Adrenal gland (tissue), 12 donors: ENCODE data around the gene OR4D10. TPM values are rescaled to one million over a fixed set of nuclear protein-coding genes. Genes with fewer than 3 reads are reported as not detected.
A peak's percentile ranks its signal among the peaks of the same experiment; 100 is the strongest.
"Not testable (repeated sequence)": the region's sequence is repeated elsewhere in the genome, so short reads cannot be mapped to it uniquely, and the experiment has no call there.

Experiments
- DNase-seq, 7 donors: peaks; one replicate each; pipeline ENCODE4 v3.0.0-alpha.2; 2019 to 2020
- H3K27ac ChIP-seq, 5 donors: fragments of 200-600 bp; sonication (generic) in 4 of 5; 1 replicate in 3 of 5; 2 replicates in 2 of 5; pipeline versions ENCODE4 v1.5.1 to v1.8.0; 2016 to 2020; ENCODE audit warnings: mild to moderate bottlenecking in 1 of 5
- H3K27me3 ChIP-seq: fragments of 200-600 bp; 2 replicates; pipeline ENCODE4 v1.8.0; 2021
- H3K36me3 ChIP-seq, 2 donors: fragments of 200-600 bp; replicated peaks in 1 of 2; 1 replicate in 1 of 2; 2 replicates in 1 of 2; pipeline versions ENCODE4 v1.5.1 to v1.8.0; 2018 to 2022
- H3K4me1 ChIP-seq, 2 donors: fragments of 200-600 bp; replicated peaks in 1 of 2; 1 replicate in 1 of 2; 2 replicates in 1 of 2; pipeline versions ENCODE4 v1.5.1 to v1.8.0; 2018 to 2021
- H3K4me3 ChIP-seq, 4 donors: fragments of 200-600 bp; sonication (generic) in 3 of 4; one replicate each; pipeline ENCODE4 v1.5.1; 2016 to 2018
- H3K9me3 ChIP-seq, 3 donors: fragments of 200-600 bp; sonication (generic) in 1 of 3; replicated peaks in 1 of 3; 1 replicate in 2 of 3; 2 replicates in 1 of 3; pipeline versions ENCODE4 v1.5.1 to v1.8.0; 2016 to 2021
- CTCF ChIP-seq, 6 experiments: fragments of 450-650 bp in 4 of 6; fragments of 200-600 bp in 2 of 6; sonication (generic) in 1 of 6; IDR thresholded peaks; 1 replicate in 5 of 6; 2 replicates in 1 of 6; pipeline versions ENCODE4 v1.5.1 to v1.8.0; 2016 to 2021; ENCODE audit warnings: antibody characterized with exemption in 6 of 6, mild to moderate bottlenecking in 2 of 6, moderate library complexity in 1 of 6
- POLR2A ChIP-seq, 2 donors: fragments of 450-650 bp; IDR thresholded peaks; one replicate each; pipeline ENCODE4 v1.6.1; 2017; ENCODE audit warnings: antibody characterized with exemption in 2 of 2, mild to moderate bottlenecking in 2 of 2, moderate library complexity in 1 of 2
- WGBS, 4 donors: extraction: QIAGEN DNeasy Blood & Tissue Kit in 2 of 4; methylation state at CpG; one replicate each; pipeline versions ENCODE4 v1.1.5 to v1.1.7; 2013 to 2017; 5-methylcytosine and 5-hydroxymethylcytosine counted together
- intact Hi-C, 2 donors: fragments of 100-400 bp; cut with DNase I; formaldehyde crosslinking; loops; one replicate each; pipeline versions ENCODE4 v1.14.1 to v1.15.0; 2022 to 2023
- polyA plus RNA-seq, 3 donors: library from polyadenylated mRNA; stranded (reverse); fragments of 200-250 nt in 2 of 3; fragments of 350-450 nt in 1 of 3; fragmentation: Illumina TruSeq in 1 of 3; extraction: RNeasy Lipid Tissue Mini Kit (QIAGEN cat#74804) in 1 of 3; gene quantifications; one replicate each; pipeline ENCODE4 v1.2.3, GENCODE V29; 2013 to 2014
- total RNA-seq, 9 donors: library from RNA; depleted of rRNA in 4 of 9; stranded (reverse); fragments of >200 nt in 4 of 9; fragments of 120-200 nt in 1 of 9; fragmentation: NEBNext Ultra II Directional in 1 of 9; extraction: Animal tissue kit (Norgen Biotek cat#: 25700) in 1 of 9; gene quantifications; one replicate each; pipeline versions ENCODE4 v1.1.0 to v1.2.4, GENCODE V29; 2013 to 2023
- donor health status: healthy with polysubstance abuse.
- donor health status: Bipolar disorder and iron deficiency.
- donor health status: DM: yes; HTN: yes; CAD: no.
- donor health status: DM: no; HTN: no; CAD: no.
- donor health status: DM: no; HTN: no; CAD: no.
- donor health status: DM: yes; HTN: yes; CAD: no.

Gene OR4D10
- total and polyA plus RNA-seq, 12 donors = not detected

GRCh38 chr11:59427068-59427382 lies 46.1 kb upstream of the OR4D10 start:
- no peak for DNase-seq
- no peaks in the 10 kb centered on the region for H3K9me3 ChIP-seq
- TF ChIP-seq POLR2A (IDR thresholded peaks at IDR 0.05) (no peak), CTCF (IDR thresholded peaks at IDR 0.05) (no peak)

GRCh38 chr11:59429924-59430516 lies 43.1 kb upstream of the OR4D10 start:
- no peak for TF ChIP-seq POLR2A (IDR thresholded peaks at IDR 0.05)
- peak; percentile 51 to 71 (median 68) for TF ChIP-seq CTCF (IDR thresholded peaks at IDR 0.05)
- intact Hi-C loops = loop anchor here in 1 of 2 donors (10.0 kb wide), 1 partner anchor 255 kb away; the partner anchor contains the start of gene DTX4
- WGBS, 4 donors = 59 to 63% (median 62%) methylated on average over 4 of the region's 4 CpGs

More at GRCh38 chr11:59427068-59427382, 46.1 kb upstream of the OR4D10 start:
- intact Hi-C loops = loop anchor here in 1 of 2 donors (10.0 kb wide), 1 partner anchor 252 kb away; the partner anchor contains the start of gene DTX4
- H3K27me3 ChIP-seq = no peaks in the 10 kb centered on the region
- no peaks in the 10 kb centered on the region for H3K4me1 ChIP-seq
- H3K4me3 ChIP-seq = no peak overlapping the region
- H3K27ac ChIP-seq = no peak overlapping the region
- H3K36me3 ChIP-seq = no peaks in the 10 kb centered on the region

GRCh38 chr11:59436169-59436568 lies 36.9 kb upstream of the OR4D10 start, which contains the start of gene OR5A1:
Gene OR5A1 (plus strand): TSS chr11:59436469. CDS start chr11:59443169, 6,700 bp downstream.
- H3K27ac ChIP-seq = no peak within 1 kb of the TSS
- TF ChIP-seq CTCF (IDR thresholded peaks at IDR 0.05) (no peak), POLR2A (IDR thresholded peaks at IDR 0.05) (no peak)
- no peaks in the 10 kb centered on the region for H3K27me3 ChIP-seq
- no peaks in the 10 kb centered on the region for H3K36me3 ChIP-seq
- no peak within 1 kb of the TSS for H3K4me3 ChIP-seq
- WGBS, 4 donors = 48 to 67% (median 56%) methylated on average over 3 of the region's 3 CpGs
- DNase-seq = no peak
- intact Hi-C loops = no loop called here
- no peaks in the 10 kb centered on the region for H3K4me1 ChIP-seq
- no peaks in the 10 kb centered on the region for H3K9me3 ChIP-seq

More at GRCh38 chr11:59429924-59430516, 43.1 kb upstream of the OR4D10 start:
- Histone ChIP-seq H3K36me3 (no peaks in the 10 kb centered on the region), H3K4me3 (no peak overlapping the region), H3K9me3 (no peaks in the 10 kb centered on the region), H3K27ac (no peak overlapping the region), H3K4me1 (no peaks in the 10 kb centered on the region), H3K27me3 (no peaks in the 10 kb centered on the region)
- peak in 5 of 7 donors; percentile 14 to 35 (median 20) for DNase-seq

- no peak for TF ChIP-seq POLR2A (IDR thresholded peaks at IDR 0.05)
- TF ChIP-seq CTCF (IDR thresholded peaks at IDR 0.05) = no peak
- H3K27me3 ChIP-seq = no peaks in the 10 kb centered on the region
- 79 to 84% (median 81%) methylated on average over 7 of the region's 7 CpGs for WGBS, 4 donors
- no peaks in the 10 kb centered on the region for H3K4me1 ChIP-seq
- H3K27ac ChIP-seq = no peak overlapping the region
- H3K4me3 ChIP-seq = no peak overlapping the region
- H3K9me3 ChIP-seq = no peaks in the 10 kb centered on the region
- H3K36me3 ChIP-seq = no peaks in the 10 kb centered on the region
- intact Hi-C loops = no loop called here
- DNase-seq = no peak
Observed at GRCh38 chr11:59437770-59438169, 35.3 kb upstream of the OR4D10 start.

GRCh38 chr11:59445624-59446023 lies 27.5 kb upstream of the OR4D10 start:
- H3K9me3 ChIP-seq, H3K27ac ChIP-seq, H3K4me1 ChIP-seq, intact Hi-C loops, H3K4me3 ChIP-seq, DNase-seq, H3K36me3 ChIP-seq, H3K27me3 ChIP-seq: not testable (repeated sequence)
- 83 to 90% (median 83%) methylated on average over 1 of the region's 1 CpG for WGBS, 4 donors
